Effector memory CD4-positive, alpha-beta T cell (primary cell): ENCODE data around the gene METTL27.

ENCODE experiments used
- DNase-seq, 3 donors: peaks; one replicate each; pipeline ENCODE4 v3.0.0-alpha.2; 2020
- H3K27ac ChIP-seq: 2 replicates; pipeline ENCODE4 v1.7.0; 2013; ENCODE audit warnings: mild to moderate bottlenecking, low read length, moderate library complexity; ENCODE audit not compliant: insufficient read depth, poor library complexity, severe bottlenecking
- H3K27me3 ChIP-seq: replicated peaks from 2 replicates; pipeline ENCODE4 v1.7.0; 2013; ENCODE audit warnings: mild to moderate bottlenecking, low read length; ENCODE audit not compliant: insufficient read depth, control insufficient read depth, poor library complexity, severe bottlenecking
- H3K36me3 ChIP-seq: 2 replicates; pipeline ENCODE4 v1.7.0; 2013; ENCODE audit warnings: mild to moderate bottlenecking, low read length, moderate library complexity; ENCODE audit not compliant: control insufficient read depth, insufficient read depth
- H3K4me1 ChIP-seq: 2 replicates; pipeline ENCODE4 v1.7.0; 2013; ENCODE audit warnings: low read length, mild to moderate bottlenecking; ENCODE audit not compliant: control insufficient read depth, insufficient read depth, poor library complexity, severe bottlenecking
- H3K4me3 ChIP-seq: 2 replicates; pipeline ENCODE4 v1.7.0; 2013; ENCODE audit warnings: low read length, low read depth, mild to moderate bottlenecking; ENCODE audit not compliant: insufficient read depth, poor library complexity, severe bottlenecking
- H3K9me3 ChIP-seq: 2 replicates; pipeline ENCODE4 v1.7.0; 2013; ENCODE audit warnings: mild to moderate bottlenecking, low read length, moderate library complexity; ENCODE audit not compliant: control insufficient read depth

Gene METTL27

GRCh38 chr7:73866446-73866767, 24.1 kb upstream of the METTL27 start:
- no peak for DNase-seq
- no peaks in the 10 kb centered on the region for H3K27me3 ChIP-seq

GRCh38 chr7:73865738-73866445, 23.6 kb upstream of the METTL27 start:
- Histone ChIP-seq H3K36me3 (no peaks in the 10 kb centered on the region), H3K4me1 (no peaks in the 10 kb centered on the region), H3K27ac (no peak overlapping the region), H3K27me3 (no peaks in the 10 kb centered on the region), H3K4me3 (no peak overlapping the region), H3K9me3 (no peaks in the 10 kb centered on the region)
- no peak for DNase-seq

More at GRCh38 chr7:73866446-73866767, 24.1 kb upstream of the METTL27 start:
- H3K4me1 ChIP-seq = no peaks in the 10 kb centered on the region
- H3K4me3 ChIP-seq = no peak overlapping the region
- no peak overlapping the region for H3K27ac ChIP-seq
- H3K9me3 ChIP-seq = no peaks in the 10 kb centered on the region
- H3K36me3 ChIP-seq = no peaks in the 10 kb centered on the region

- Histone ChIP-seq H3K27me3 (no peaks in the 10 kb centered on the region), H3K27ac (no peak overlapping the region), H3K4me3 (no peak overlapping the region), H3K4me1 (no peaks in the 10 kb centered on the region), H3K9me3 (no peaks in the 10 kb centered on the region), H3K36me3 (no peaks in the 10 kb centered on the region)
- no peak for DNase-seq
Observed at GRCh38 chr7:73864981-73865711, 22.8 kb upstream of the METTL27 start.

GRCh38 chr7:73861305-73861704, 19.0 kb upstream of the METTL27 start:
- Histone ChIP-seq H3K9me3 (no peaks in the 10 kb centered on the region), H3K27ac (no peak overlapping the region), H3K36me3 (no peaks in the 10 kb centered on the region), H3K4me3 (no peak overlapping the region), H3K4me1 (no peaks in the 10 kb centered on the region), H3K27me3 (no peaks in the 10 kb centered on the region)
- DNase-seq = no peak

GRCh38 chr7:73860859-73861258, 18.5 kb upstream of the METTL27 start, which contains the start of gene TMEM270:
Gene TMEM270, plus strand, starts transcription at chr7:73861159. Its CDS starts 36 bp downstream, at chr7:73861195.
- Histone ChIP-seq H3K36me3 (no peaks in the 10 kb centered on the region), H3K4me1 (peaks cover 1% of the 10 kb centered on the region), H3K4me3 (no peak within 1 kb of the TSS), H3K27ac (no peak within 1 kb of the TSS), H3K27me3 (no peaks in the 10 kb centered on the region), H3K9me3 (no peaks in the 10 kb centered on the region)
- DNase-seq = no peak

- Histone ChIP-seq H3K4me3 (no peak overlapping the region), H3K9me3 (no peaks in the 10 kb centered on the region), H3K4me1 (peaks cover 7% of the 10 kb centered on the region), H3K36me3 (no peaks in the 10 kb centered on the region), H3K27me3 (no peaks in the 10 kb centered on the region), H3K27ac (no peak overlapping the region)
- DNase-seq = no peak
Observed at GRCh38 chr7:73858807-73859206, 16.5 kb upstream of the METTL27 start.

- no peaks in the 10 kb centered on the region for H3K9me3 ChIP-seq
- no peak for DNase-seq
- no peak overlapping the region for H3K4me3 ChIP-seq
- no peaks in the 10 kb centered on the region for H3K36me3 ChIP-seq
- H3K27ac ChIP-seq = no peak overlapping the region
- H3K27me3 ChIP-seq = no peaks in the 10 kb centered on the region
- H3K4me1 ChIP-seq = peaks cover 7% of the 10 kb centered on the region
Observed at GRCh38 chr7:73856941-73857340, 14.6 kb upstream of the METTL27 start.

- no peak overlapping the region for H3K4me3 ChIP-seq
- no peaks in the 10 kb centered on the region for H3K27me3 ChIP-seq
- DNase-seq = no peak
- no peaks in the 10 kb centered on the region for H3K9me3 ChIP-seq
- H3K36me3 ChIP-seq = no peaks in the 10 kb centered on the region
- peaks cover 7% of the 10 kb centered on the region for H3K4me1 ChIP-seq
- H3K27ac ChIP-seq = no peak overlapping the region
Observed at GRCh38 chr7:73852500-73852899, 10.2 kb upstream of the METTL27 start.

GRCh38 chr7:73851410-73852338, 9.4 kb upstream of the METTL27 start:
- H3K27me3 ChIP-seq = no peaks in the 10 kb centered on the region
- H3K9me3 ChIP-seq = no peaks in the 10 kb centered on the region
- H3K27ac ChIP-seq = no peak overlapping the region
- H3K4me1 ChIP-seq = peaks cover 7% of the 10 kb centered on the region
- H3K4me3 ChIP-seq = no peak overlapping the region
- no peak for DNase-seq
- H3K36me3 ChIP-seq = no peaks in the 10 kb centered on the region
